RPMI7951 (cell line): ENCODE measurements around the gene SCG5. TPM values are rescaled to one million over a fixed set of nuclear protein-coding genes. Genes with fewer than 3 reads are reported as not detected.

ENCODE experiments used
- DNase-seq: peaks from one replicate; pipeline ENCODE4 v3.0.0-alpha.2; 2012; ENCODE audit warnings: low read depth
- total RNA-seq: library from RNA; depleted of rRNA; stranded (reverse); fragments of >200 nt; shearing (Covaris generic); gene quantifications from 2 replicates; pipeline ENCODE4 v1.2.3, GENCODE V29; 2014

The SCG5 gene
- total RNA-seq, 1 experiment from 2014 or later: 99.1 TPM

DNA sequence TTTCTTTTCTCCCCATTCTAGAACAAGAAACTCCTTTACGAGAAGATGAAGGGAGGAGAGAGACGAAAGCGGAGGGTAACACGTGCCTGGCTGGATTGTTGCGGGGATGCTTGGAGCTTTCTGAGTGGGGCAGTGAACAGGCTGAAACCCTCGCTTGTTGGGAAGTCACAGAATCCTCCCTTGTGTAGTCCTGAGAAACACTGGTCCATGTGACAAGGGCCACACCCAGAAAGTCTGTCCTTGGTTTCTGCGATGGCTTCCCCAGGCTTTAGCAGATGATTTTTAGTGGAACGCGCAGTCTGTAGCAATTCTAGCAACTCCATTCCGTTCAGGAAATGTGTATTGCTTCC, 50.2 kb downstream of the SCG5 start:
- no peak for DNase-seq

DNA sequence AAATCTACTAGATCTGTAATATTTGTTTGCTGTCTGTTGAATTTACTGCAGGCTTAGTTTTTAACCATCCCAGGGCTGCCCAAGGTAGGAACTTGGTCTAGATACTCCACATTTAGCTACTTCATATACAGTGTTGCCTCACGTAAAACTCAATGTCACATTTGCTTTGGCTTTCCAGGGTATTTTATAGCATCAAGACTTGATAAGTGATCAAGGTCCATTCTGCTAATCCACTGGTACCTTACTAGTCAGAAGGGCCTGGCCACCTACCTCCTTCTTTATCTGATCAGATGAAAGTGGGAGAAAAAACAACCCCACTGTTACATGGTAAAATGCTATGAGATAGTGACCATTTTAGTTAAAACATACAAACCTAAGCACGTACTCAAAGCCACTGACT, 50.8 kb downstream of the SCG5 start:
- no peak for DNase-seq

- no peak for DNase-seq
These were observed 52.9 kb downstream of the SCG5 start for GRCh38 chr15:32694222-32694983.

DNA sequence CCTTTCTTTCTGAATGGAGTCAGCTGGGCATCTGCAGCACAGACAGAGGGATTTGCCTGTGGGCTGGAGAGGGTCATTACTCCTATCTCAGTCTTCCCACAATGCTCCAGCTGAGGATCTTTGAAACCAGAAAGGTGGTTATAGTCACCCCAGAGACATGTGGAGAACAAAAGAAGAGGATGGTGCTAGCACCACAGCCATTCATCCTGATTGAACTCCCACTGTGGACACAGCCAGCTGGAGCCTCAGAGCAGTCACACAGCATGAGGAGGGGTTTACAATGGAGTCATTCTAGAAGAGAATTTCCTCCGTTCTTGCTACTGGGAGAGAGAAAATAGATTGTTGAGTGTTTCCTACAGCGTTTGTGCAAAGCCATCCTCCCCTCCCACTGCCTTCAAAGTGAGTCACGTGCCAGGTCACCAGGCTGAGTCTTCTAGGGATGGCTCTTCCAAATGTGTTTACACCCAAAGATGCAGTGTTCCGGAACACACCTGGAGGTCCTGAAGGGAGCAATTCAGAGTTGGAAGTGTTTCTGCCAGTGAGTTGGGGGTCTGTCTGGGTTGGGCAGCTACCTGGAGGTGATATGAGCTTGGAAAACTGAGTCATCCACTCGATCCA, 57.4 kb downstream of the SCG5 start:
- peak; percentile 33 for DNase-seq

DNA sequence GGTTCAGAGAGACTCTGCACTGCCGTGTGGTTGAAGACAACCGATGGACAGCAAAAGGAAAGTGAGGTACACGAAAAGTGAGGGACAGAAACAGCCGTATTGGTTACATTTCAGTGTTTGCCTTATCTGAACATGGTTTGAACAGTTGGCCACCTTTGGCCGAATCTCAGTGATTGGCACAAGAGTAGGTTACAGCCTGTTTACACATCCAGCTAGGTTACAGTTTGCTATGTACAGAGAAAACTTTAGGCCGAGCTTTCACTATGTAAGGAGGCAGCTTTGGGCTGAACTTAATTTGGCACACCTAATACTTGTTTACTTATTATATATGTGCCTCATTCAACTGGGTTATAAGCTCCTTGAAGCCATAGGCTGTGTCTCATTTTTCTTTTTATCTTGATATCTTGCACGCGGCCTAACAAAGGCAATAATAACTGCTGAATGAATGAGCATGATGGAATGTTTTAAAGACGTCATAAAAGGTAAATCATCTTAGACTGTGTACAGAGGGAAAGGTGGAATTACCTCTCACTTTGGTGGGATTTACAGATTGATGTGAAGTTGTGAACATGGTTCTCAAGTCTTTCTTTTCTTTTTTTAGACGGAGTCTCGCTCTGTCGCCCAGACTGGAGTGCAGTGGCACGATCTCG, 59.1 kb downstream of the SCG5 start:
- DNase-seq: no peak

- peak; percentile 72 for DNase-seq
These were observed 60.4 kb downstream of the SCG5 start for GRCh38 chr15:32701863-32702262.

DNA sequence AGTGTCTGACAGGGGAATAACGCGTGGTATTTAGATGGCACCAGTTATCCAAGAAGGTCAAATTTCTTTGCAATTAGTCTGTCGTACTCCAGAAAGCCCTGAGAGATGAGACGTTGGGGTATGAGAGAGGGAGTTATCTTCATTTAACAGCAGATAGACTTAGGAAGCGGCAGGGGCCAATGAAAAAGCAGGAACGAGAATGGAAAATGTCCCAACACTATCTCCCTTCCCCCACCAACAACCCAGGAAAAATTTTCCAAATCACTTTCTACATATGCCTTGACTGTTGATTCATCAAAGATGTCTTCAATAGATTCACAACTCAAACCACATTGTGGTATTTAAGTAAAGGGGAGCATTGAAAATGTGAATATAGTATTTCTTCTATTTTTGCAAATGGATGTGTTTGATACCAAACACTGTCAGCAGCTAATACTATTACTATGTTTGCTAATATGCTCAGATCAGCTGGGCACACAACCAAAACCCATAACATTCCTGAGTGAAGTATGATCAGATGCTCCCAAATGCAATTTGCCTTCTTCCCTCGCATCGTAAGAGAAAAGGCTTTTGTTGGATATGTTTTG, 63.0 kb downstream of the SCG5 start:
- peak; percentile 75 for DNase-seq

DNA sequence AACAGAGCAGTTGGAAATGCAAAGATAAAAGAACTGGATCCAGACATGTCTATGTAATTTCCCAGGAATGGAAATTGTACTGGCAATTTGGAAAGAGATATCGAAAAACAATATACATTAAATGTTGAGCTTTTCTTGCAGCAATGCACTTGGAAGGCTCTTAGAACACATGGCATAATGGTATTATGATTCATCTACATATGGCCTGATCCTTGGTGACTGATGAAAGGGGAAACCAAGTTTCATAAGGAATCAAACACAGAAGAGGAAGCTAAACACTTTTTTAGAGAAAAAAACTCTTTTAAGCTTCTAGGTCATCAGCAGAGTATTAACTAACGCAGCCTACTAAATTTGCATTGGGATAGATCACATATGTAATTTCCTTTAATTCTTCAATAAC, 63.9 kb downstream of the SCG5 start:
- DNase-seq: peak; percentile 62

DNA sequence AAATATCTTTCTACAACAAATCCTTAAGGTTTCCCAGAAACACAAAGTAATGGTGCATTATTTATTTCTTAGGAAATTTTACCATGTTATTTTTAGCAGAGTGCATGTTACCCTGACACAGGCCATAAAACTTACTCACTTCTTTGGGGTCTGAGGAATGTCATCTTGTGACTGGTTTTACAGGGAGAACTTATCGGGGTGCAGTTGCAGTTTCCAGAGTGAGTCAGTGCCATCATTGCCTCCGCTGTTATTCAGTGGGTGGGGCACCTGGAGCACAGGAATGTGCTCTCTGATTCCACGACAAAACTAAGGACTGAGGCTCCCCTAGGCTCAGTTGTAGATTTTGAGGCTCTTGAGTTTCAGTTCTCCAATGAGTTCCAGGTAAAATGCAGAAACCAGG, 65.2 kb downstream of the SCG5 start:
- peak; percentile 86 for DNase-seq

DNA sequence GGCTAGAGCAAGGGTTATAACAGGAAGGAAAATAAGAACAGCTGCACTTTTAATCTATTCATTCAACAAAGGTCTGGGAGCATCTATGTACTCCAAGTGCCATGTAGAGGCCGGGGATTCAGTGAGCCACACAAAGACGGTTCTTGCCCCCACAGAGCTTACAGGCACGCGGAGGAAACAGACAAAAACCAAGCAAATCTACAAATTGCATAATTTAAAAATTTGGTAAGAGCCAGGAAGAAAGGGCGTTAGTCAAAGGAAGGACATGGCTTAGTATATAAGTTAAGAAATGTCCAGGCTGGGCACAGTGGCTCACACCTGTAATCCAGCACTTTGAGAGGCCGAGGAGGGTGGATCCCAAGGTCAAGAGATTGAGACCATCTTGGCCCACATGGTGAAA, 65.9 kb downstream of the SCG5 start:
- DNase-seq: no peak

DNA sequence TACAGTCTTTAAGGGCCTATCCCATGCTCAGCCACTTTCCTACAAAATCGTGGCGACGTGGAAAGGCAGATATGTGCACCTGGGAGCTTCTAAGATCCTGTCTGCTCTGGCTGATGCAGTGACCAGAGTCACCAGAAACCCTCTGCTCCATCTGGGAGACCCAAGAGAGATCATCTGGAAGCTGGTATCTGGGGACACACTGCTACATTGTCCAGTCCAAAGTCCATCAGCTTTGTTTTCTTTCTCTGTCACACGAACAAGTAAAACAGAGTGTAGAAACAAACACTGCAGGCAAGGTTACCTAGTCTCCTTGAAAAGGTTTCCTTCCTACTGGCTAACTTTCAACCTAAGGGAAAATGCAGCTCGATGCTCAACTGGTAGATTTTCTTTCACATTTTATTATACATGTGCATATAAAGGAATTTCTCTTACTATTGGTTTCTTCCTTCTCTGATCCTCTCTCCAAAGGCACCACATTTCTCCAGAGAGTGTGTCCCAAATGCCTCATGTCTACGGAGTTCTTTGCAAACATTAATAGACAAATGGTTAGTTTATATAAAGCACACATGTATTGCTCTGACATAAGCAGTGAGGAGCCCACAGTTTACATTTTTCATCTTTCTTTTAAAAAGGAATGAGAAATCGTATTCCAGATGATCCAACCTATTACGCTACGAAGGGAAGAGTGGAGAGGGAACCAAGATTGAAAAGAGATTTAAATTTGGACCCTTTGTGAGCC, 68.0 kb downstream of the SCG5 start:
- DNase-seq: no peak

DNA sequence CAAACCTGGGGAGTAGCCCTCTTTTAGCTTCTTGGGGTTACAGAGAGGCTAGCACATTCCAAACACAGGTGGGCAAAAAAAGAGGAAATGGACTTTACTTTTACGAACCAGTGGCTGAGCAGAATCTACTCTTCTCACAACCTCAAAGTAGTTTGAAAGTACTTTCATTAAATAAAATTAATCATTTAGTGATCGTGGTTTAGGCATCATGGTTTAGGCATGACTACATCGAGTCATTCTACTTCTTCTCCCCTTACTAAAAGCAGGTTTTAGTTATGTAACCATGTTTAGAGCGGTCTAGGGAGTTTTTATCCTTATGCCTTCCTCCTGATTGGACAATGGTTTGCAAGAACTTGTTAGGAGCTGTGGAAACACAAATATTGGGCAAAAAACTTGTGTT, 73.8 kb downstream of the SCG5 start:
- DNase-seq: no peak

GRCh38 chr15:32716216-32716914, 74.9 kb downstream of the SCG5 start:
- DNase-seq: no peak

- no peak for DNase-seq
These were observed 75.5 kb downstream of the SCG5 start for GRCh38 chr15:32716915-32717425.

DNA sequence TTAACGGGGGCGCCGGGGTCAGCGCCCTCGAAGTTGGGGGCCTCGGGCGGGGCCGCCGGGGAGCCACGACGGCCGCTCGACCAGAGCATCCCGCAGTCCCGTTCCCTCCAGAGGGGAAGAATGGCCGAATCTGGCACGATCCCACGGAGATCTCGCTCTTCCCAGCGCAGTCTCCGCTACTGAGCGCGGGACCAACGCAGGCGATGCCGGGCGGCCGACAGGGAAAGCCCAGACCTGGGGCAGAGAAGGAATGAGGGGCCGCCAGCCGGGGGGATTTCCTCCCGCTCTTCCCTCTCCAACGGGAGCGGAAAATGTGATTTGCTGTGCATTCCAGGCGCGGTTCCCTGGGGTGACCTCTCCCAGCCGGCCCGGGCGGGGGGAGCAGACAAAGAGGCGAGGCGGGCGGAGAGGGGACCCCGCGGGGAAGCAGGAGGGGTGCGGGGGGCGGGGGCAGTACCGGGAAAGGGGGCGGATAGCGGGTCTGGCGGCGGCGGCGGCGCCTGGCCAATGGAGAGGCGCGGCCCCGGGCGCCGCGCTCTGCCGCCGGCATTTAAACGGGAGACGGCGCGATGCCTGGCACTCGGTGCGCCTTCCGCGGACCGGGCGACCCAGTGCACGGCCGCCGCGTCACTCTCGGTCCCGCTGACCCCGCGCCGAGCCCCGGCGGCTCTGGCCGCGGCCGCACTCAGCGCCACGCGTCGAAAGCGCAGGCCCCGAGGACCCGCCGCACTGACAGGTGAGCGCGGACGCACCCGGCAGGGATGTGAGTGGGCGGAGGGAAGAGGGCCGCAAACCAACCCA, 76.1 kb downstream of the SCG5 start, which contains the start of gene GREM1:
Gene GREM1, plus strand, starts transcription at position 579 of the 801 bp plus-strand sequence. CDS start 12,687 bp downstream, outside the sequence.
- peak; percentile 69 for DNase-seq

GRCh38 chr15:32718227-32718820, 76.8 kb downstream of the SCG5 start:
- peak; percentile 62 for DNase-seq

GRCh38 chr15:32718821-32719716, 77.6 kb downstream of the SCG5 start:
- DNase-seq: peak; percentile 39

DNA sequence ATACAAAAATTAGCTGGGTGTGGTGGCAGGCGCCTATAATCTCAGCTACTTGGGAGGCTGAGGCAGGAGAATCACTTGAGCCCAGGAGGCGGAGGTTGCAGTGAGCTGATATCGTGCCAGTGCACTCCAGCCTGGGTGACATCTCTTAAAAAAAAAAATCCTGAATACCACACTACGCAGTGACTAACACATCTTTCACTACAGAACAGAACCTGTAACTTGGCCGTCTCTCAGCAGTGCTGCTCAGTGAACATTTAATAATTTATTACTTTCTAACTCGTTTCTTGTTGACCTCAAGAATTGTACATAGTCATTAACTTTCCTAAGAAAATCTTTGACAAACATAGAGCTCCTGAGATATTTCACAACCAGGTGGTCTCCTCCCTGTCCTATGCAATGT, 80.1 kb downstream of the SCG5 start:
- peak; percentile 69 for DNase-seq

GRCh38 chr15:32722136-32722535, 80.6 kb downstream of the SCG5 start:
- no peak for DNase-seq
